SIG-M5 treated with dmso at 0.1 percent for 504 hours (cell line): ENCODE data around the gene TRIM47.
A peak's percentile ranks its signal among the peaks of the same experiment; 100 is the strongest.
"Not testable (repeated sequence)": the region's sequence is repeated elsewhere in the genome, so short reads cannot be mapped to it uniquely, and the experiment has no call there.

Experiments
- DNase-seq: peaks from one replicate; lab custom pipeline; 2025; ENCODE audit not compliant: unreplicated experiment; lab: John Stamatoyannopoulos, UW

Gene TRIM47

GRCh38 chr17:75892556-75893224 lies 14.3 kb upstream of the TRIM47 start:
- DNase-seq = no peak

- no peak for DNase-seq
These were observed 13.5 kb upstream of the TRIM47 start for GRCh38 chr17:75891605-75892555.

- DNase-seq = no peak
These were observed 12.7 kb upstream of the TRIM47 start for GRCh38 chr17:75891022-75891604.

- no peak for DNase-seq
These were observed 11.1 kb upstream of the TRIM47 start for GRCh38 chr17:75889454-75889853.

GRCh38 chr17:75888484-75888883 lies 10.1 kb upstream of the TRIM47 start:
- DNase-seq = no peak

- DNase-seq = not testable (repeated sequence)
These were observed 7.5 kb upstream of the TRIM47 start for GRCh38 chr17:75885860-75886259.

GRCh38 chr17:75885431-75885830 lies 7.0 kb upstream of the TRIM47 start:
- no peak for DNase-seq

- DNase-seq = no peak
These were observed 3.5 kb upstream of the TRIM47 start for GRCh38 chr17:75881678-75882454.

GRCh38 chr17:75880266-75880665 lies 1.9 kb upstream of the TRIM47 start:
- no peak for DNase-seq

- peak; percentile 66 for DNase-seq
These were observed 618 bp downstream of the TRIM47 start for GRCh38 chr17:75877752-75878173.

GRCh38 chr17:75876938-75877751 lies 1.2 kb downstream of the TRIM47 start:
- DNase-seq = no peak

- DNase-seq = no peak
These were observed 2.0 kb downstream of the TRIM47 start for GRCh38 chr17:75876190-75876937.

- DNase-seq = no peak
These were observed 2.5 kb downstream of the TRIM47 start for GRCh38 chr17:75875940-75876189.

GRCh38 chr17:75875182-75875939 lies 3.0 kb downstream of the TRIM47 start:
- no peak for DNase-seq

- DNase-seq = no peak
These were observed 3.8 kb downstream of the TRIM47 start for GRCh38 chr17:75874323-75875181.

- DNase-seq = no peak
These were observed 4.6 kb downstream of the TRIM47 start for GRCh38 chr17:75873587-75874322.
